K562 (cell line): ENCODE measurements around the gene LTB4R2. TPM values are rescaled to one million over a fixed set of nuclear protein-coding genes. Genes with fewer than 3 reads are reported as not detected.

Source experiments
- CREM ChIP-seq: IDR thresholded peaks from 2 replicates; pipeline ENCODE4 v1.6.1; 2014; ENCODE audit warnings: antibody characterized with exemption, low read depth
- ESRRB ChIP-seq: fragments of 250-450 bp; sonication (Bioruptor Pico); IDR thresholded peaks from 2 replicates; pipeline ENCODE4 v1.5.0; 2020; ENCODE audit warnings: mild to moderate bottlenecking, moderate library complexity, borderline replicate concordance
- FOXM1 ChIP-seq, 2 experiments: fragments of 450-650 bp in 1 of 2; sonication (generic) in 1 of 2; formaldehyde crosslinking in 1 of 2; IDR thresholded peaks; 2 replicates each; pipeline versions ENCODE4 v1.6.1 to v1.9.0; 2017 to 2022; ENCODE audit warnings: low read depth in 2 of 2, mild to moderate bottlenecking in 2 of 2, missing genetic modification reagents in 1 of 2, moderate library complexity in 1 of 2
- GMEB1 ChIP-seq: fragments of 250-450 bp; sonication (Bioruptor Pico); IDR thresholded peaks from 2 replicates; pipeline ENCODE4 v1.4.0; 2020; ENCODE audit warnings: mild to moderate bottlenecking
- L3MBTL2 ChIP-seq: fragments of 450-650 bp; IDR thresholded peaks from 2 replicates; pipeline ENCODE4 v1.6.1; 2016; ENCODE audit warnings: mild to moderate bottlenecking, moderate library complexity
- NCOA2 ChIP-seq, 2 experiments: fragments of 450-650 bp; IDR thresholded peaks; 2 replicates each; pipeline ENCODE4 v1.6.1; 2018; ENCODE audit warnings: mild to moderate bottlenecking in 2 of 2, moderate library complexity in 1 of 2; ENCODE audit not compliant: partially characterized antibody in 2 of 2
- NCOA4 ChIP-seq: fragments of 450-650 bp; IDR thresholded peaks from 2 replicates; pipeline ENCODE4 v1.6.1; 2018; ENCODE audit warnings: mild to moderate bottlenecking; ENCODE audit not compliant: partially characterized antibody
- NRF1 ChIP-seq, 2 experiments: fragments of 450-650 bp; IDR thresholded peaks in 1 of 2; conservative IDR thresholded peaks in 1 of 2; 2 replicates each; pipeline ENCODE4 v1.6.1; 2014; ENCODE audit warnings: mild to moderate bottlenecking in 2 of 2
- PHTF2 ChIP-seq: fragments of 250-450 bp; sonication (Bioruptor Pico); IDR thresholded peaks from 2 replicates; pipeline ENCODE4 v1.5.0; 2021; ENCODE audit warnings: mild to moderate bottlenecking
- TAF9B ChIP-seq: fragments of 450-650 bp; IDR thresholded peaks from 2 replicates; pipeline ENCODE4 v1.6.1; 2018; ENCODE audit warnings: mild to moderate bottlenecking; ENCODE audit not compliant: partially characterized antibody
- ZNF766 ChIP-seq: fragments of 200-800 bp; sonication (Bioruptor generic); conservative IDR thresholded peaks from 2 replicates; pipeline ENCODE4 v1.6.1; 2016; ENCODE audit warnings: missing genetic modification characterization, missing compliant biosample characterization
- polyA plus RNA-seq, 8 experiments: library from polyadenylated mRNA; depleted of rRNA in 4 of 8; stranded (reverse) in 5 of 8; unstranded in 3 of 8; fragments of >200 nt; fragmentation: Nextera tagmentation in 2 of 8; fragmentation: Illumina TruSeq in 1 of 8; extraction: Ambion mirVana in 2 of 8; extraction: Trizol in 1 of 8; gene quantifications; 2 replicates each; pipeline versions ENCODE4 v1.2.1 to v1.2.3, GENCODE V29; 2011 to 2014; ENCODE audit warnings: inconsistent platforms in 1 of 8, missing spikeins in 1 of 8
- total RNA-seq, 7 experiments: library from RNA; depleted of rRNA in 6 of 7; stranded (reverse); fragments of >200 nt in 6 of 7; fragmentation: Illumina TruSeq in 2 of 7; extraction: Trizol in 2 of 7; gene quantifications; 2 replicates each; pipeline versions ENCODE4 v1.2.1 to v1.2.3, GENCODE V29; 2011 to 2021; ENCODE audit warnings: low replicate concordance in 1 of 7
- TF ChIP-seq, protein P1 (sequence below), 2 experiments: fragments of 250-450 bp in 1 of 2; fragments of 450-650 bp in 1 of 2; sonication (Bioruptor Pico) in 1 of 2; IDR thresholded peaks; 2 replicates each; pipeline versions ENCODE4 v1.6.1 to v1.8.0; 2016 to 2021; ENCODE audit warnings: mild to moderate bottlenecking in 2 of 2, moderate library complexity in 2 of 2, missing compliant biosample characterization in 1 of 2, missing genetic modification characterization in 1 of 2
- TF ChIP-seq, protein P2 (sequence below): fragments of 450-650 bp; IDR thresholded peaks from 2 replicates; pipeline ENCODE4 v1.6.1; 2016; ENCODE audit warnings: borderline replicate concordance
- TF ChIP-seq, protein P3 (sequence below), 2 experiments: fragments of 450-650 bp; conservative IDR thresholded peaks; 2 replicates each; pipeline ENCODE4 v1.6.1; 2017; ENCODE audit warnings: mild to moderate bottlenecking in 2 of 2, moderate library complexity in 2 of 2

LTB4R2 gene
- total and polyA plus RNA-seq, 9 of the 15 experiments (the other 6 are each of a cell fraction or from before 2014, with no cell fraction given): 0.03 to 11.6 (median 2.8) TPM; not detected in 1

- TF ChIP-seq, protein P1, sequence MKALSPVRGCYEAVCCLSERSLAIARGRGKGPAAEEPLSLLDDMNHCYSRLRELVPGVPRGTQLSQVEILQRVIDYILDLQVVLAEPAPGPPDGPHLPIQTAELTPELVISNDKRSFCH (CRISPR knock-in tag; IDR thresholded peaks at IDR 0.05): no peak
- TF ChIP-seq, protein P1 (tag; IDR thresholded peaks at IDR 0.05): no peak
- TF ChIP-seq ZNF766 (CRISPR knock-in tag): no peak
- peak; percentile 100 for TF ChIP-seq CREM
- no peak for TF ChIP-seq ESRRB
- no peak for TF ChIP-seq NCOA4
- TF ChIP-seq L3MBTL2: 0 out of 2 replicates have a peak, but pooled peaks have one; percentile 23
- no peak for TF ChIP-seq FOXM1 (IDR thresholded peaks at IDR 0.05; ENCODE audit: low read depth)
- TF ChIP-seq FOXM1 (CRISPR knock-in tag; IDR thresholded peaks at IDR 0.05; ENCODE audit: low read depth): no peak
- TF ChIP-seq NRF1 (conservative IDR thresholded peaks at IDR 0.05 in 1 of 2, IDR thresholded peaks at IDR 0.05 in 1 of 2): peak; percentile 63 to 70
- TF ChIP-seq GMEB1 (CRISPR knock-in tag): peak; percentile 63
- no peak for TF ChIP-seq PHTF2 (CRISPR knock-in tag)
- peak in 1 of 2 experiments; percentile 31 for TF ChIP-seq NCOA2 (IDR thresholded peaks at IDR 0.05; ENCODE audit: partially characterized antibody in 2 of 2)
- TF ChIP-seq, protein P2, sequence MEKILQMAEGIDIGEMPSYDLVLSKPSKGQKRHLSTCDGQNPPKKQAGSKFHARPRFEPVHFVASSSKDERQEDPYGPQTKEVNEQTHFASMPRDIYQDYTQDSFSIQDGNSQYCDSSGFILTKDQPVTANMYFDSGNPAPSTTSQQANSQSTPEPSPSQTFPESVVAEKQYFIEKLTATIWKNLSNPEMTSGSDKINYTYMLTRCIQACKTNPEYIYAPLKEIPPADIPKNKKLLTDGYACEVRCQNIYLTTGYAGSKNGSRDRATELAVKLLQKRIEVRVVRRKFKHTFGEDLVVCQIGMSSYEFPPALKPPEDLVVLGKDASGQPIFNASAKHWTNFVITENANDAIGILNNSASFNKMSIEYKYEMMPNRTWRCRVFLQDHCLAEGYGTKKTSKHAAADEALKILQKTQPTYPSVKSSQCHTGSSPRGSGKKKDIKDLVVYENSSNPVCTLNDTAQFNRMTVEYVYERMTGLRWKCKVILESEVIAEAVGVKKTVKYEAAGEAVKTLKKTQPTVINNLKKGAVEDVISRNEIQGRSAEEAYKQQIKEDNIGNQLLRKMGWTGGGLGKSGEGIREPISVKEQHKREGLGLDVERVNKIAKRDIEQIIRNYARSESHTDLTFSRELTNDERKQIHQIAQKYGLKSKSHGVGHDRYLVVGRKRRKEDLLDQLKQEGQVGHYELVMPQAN: peak; percentile 81; the same call in 1 of the 2 replicates
- TF ChIP-seq, protein P3, sequence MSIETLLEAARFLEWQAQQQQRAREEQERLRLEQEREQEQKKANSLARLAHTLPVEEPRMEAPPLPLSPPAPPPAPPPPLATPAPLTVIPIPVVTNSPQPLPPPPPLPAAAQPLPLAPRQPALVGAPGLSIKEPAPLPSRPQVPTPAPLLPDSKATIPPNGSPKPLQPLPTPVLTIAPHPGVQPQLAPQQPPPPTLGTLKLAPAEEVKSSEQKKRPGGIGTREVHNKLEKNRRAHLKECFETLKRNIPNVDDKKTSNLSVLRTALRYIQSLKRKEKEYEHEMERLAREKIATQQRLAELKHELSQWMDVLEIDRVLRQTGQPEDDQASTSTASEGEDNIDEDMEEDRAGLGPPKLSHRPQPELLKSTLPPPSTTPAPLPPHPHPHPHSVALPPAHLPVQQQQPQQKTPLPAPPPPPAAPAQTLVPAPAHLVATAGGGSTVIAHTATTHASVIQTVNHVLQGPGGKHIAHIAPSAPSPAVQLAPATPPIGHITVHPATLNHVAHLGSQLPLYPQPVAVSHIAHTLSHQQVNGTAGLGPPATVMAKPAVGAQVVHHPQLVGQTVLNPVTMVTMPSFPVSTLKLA (conservative IDR thresholded peaks at IDR 0.05): peak; percentile 83 to 93
- peak; percentile 10 for TF ChIP-seq TAF9B
- TF ChIP-seq, all 486 proteins: peak for 75
These were observed 10.4 kb upstream of the LTB4R2 start, which contains the start of the genes DHRS1 and NOP9 (continued) for GRCh38 chr14:24299255-24300191.
